DND-41 (cell line): ENCODE measurements around the gene HCN1.
A peak's percentile ranks its signal among the peaks of the same experiment; 100 is the strongest.

ENCODE experiments used
- ATAC-seq: fragments of 200-7000 bp; cut with Tn5 transposase; 3 replicates; pipeline ENCODE4 v1.9.1; 2021; ENCODE audit warnings: low read depth; ENCODE audit not compliant: insufficient read depth
- DNase-seq: peaks from one replicate; pipeline ENCODE4 v3.0.0-alpha.2; 2020
- H2AFZ ChIP-seq: 2 replicates; pipeline ENCODE4 v1.6.0; 2012; ENCODE audit warnings: low read depth, low read length
- H3K27ac ChIP-seq: 2 replicates; pipeline ENCODE4 v1.5.1; 2012; ENCODE audit warnings: low read length, inconsistent platforms
- H3K27me3 ChIP-seq: fragments of 200-600 bp; sonication (generic); 2 replicates; pipeline ENCODE4 v1.6.0; 2012; ENCODE audit warnings: low read length, mild to moderate bottlenecking, inconsistent platforms; ENCODE audit not compliant: insufficient read depth, poor library complexity
- H3K36me3 ChIP-seq: 2 replicates; pipeline ENCODE4 v1.5.1; 2012; ENCODE audit warnings: low read length, inconsistent platforms; ENCODE audit not compliant: insufficient read depth
- H3K4me1 ChIP-seq: 2 replicates; pipeline ENCODE4 v1.5.1; 2012; ENCODE audit warnings: mild to moderate bottlenecking, low read length; ENCODE audit not compliant: insufficient read depth
- H3K4me2 ChIP-seq: 2 replicates; pipeline ENCODE4 v1.6.0; 2012; ENCODE audit warnings: mild to moderate bottlenecking, moderate library complexity, low read length, inconsistent platforms; ENCODE audit not compliant: insufficient read depth
- H3K4me3 ChIP-seq, 2 experiments: fragments of 200-600 bp in 1 of 2; shearing (Covaris generic) in 1 of 2; 2 replicates each; pipeline ENCODE4 v1.5.1; 2012 to 2016; ENCODE audit warnings: inconsistent platforms in 2 of 2, low read length in 2 of 2, mild to moderate bottlenecking in 2 of 2, low read depth in 1 of 2, moderate library complexity in 1 of 2
- H3K79me2 ChIP-seq: 2 replicates; pipeline ENCODE4 v1.6.0; 2012; ENCODE audit warnings: low read length, inconsistent platforms; ENCODE audit not compliant: insufficient read depth
- H3K9ac ChIP-seq: 2 replicates; pipeline ENCODE4 v1.6.0; 2012; ENCODE audit warnings: low read depth, mild to moderate bottlenecking, inconsistent platforms, low read length, moderate library complexity
- H3K9me3 ChIP-seq: 2 replicates; pipeline ENCODE4 v1.5.1; 2012; ENCODE audit warnings: low read length, moderate library complexity, mild to moderate bottlenecking, inconsistent platforms; ENCODE audit not compliant: insufficient read depth, severe bottlenecking
- H4K20me1 ChIP-seq: 2 replicates; pipeline ENCODE4 v1.6.0; 2012; ENCODE audit warnings: low read length; ENCODE audit not compliant: insufficient read depth
- EZH2 ChIP-seq: IDR thresholded peaks from 3 replicates; pipeline ENCODE4 v1.6.1; 2012; ENCODE audit warnings: borderline replicate concordance, low read depth, mild to moderate bottlenecking, moderate library complexity, low read length, inconsistent platforms; ENCODE audit not compliant: severe bottlenecking
- TF ChIP-seq, protein P1 (sequence below): IDR thresholded peaks from 2 replicates; pipeline ENCODE4 v1.5.1; 2012; ENCODE audit warnings: borderline replicate concordance, low read length, moderate library complexity, mild to moderate bottlenecking; ENCODE audit not compliant: poor library complexity, severe bottlenecking; ENCODE audit errors: extremely low read depth

HCN1 gene

DNA sequence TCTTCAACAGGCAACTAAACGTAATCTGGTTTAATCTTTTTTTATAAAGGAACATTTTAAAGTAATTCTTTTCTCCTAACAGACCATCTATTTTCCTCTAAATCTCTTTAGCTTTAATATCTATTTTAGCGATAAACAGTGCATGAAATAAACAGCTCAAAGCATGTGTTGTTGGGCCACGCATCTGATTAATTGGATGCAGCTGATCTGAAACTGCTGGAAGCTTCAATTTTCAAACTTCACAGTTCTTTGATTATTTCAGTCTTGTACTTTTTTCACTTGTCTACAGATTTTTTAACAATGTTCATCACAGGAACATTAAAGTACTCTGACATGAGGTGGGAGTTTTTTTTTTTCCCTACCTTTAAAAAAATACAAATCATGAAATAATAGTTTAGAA lies 443.6 kb downstream of the HCN1 start:
- Histone ChIP-seq H3K36me3 (no peaks in the 10 kb centered on the region), H2AFZ (no peak overlapping the region), H3K27me3 (no peaks in the 10 kb centered on the region), H4K20me1 (no peaks in the 10 kb centered on the region), H3K79me2 (no peaks in the 10 kb centered on the region), H3K9ac (no peak overlapping the region), H3K4me2 (no peak overlapping the region), H3K4me3 (no peak overlapping the region), H3K4me1 (no peaks in the 10 kb centered on the region), H3K9me3 (no peaks in the 10 kb centered on the region), H3K27ac (no peak overlapping the region)
- DNase-seq (no peak), ATAC-seq (no peak)
- TF ChIP-seq, protein P1, sequence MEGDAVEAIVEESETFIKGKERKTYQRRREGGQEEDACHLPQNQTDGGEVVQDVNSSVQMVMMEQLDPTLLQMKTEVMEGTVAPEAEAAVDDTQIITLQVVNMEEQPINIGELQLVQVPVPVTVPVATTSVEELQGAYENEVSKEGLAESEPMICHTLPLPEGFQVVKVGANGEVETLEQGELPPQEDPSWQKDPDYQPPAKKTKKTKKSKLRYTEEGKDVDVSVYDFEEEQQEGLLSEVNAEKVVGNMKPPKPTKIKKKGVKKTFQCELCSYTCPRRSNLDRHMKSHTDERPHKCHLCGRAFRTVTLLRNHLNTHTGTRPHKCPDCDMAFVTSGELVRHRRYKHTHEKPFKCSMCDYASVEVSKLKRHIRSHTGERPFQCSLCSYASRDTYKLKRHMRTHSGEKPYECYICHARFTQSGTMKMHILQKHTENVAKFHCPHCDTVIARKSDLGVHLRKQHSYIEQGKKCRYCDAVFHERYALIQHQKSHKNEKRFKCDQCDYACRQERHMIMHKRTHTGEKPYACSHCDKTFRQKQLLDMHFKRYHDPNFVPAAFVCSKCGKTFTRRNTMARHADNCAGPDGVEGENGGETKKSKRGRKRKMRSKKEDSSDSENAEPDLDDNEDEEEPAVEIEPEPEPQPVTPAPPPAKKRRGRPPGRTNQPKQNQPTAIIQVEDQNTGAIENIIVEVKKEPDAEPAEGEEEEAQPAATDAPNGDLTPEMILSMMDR = no peak
- TF ChIP-seq EZH2 = no peak

DNA sequence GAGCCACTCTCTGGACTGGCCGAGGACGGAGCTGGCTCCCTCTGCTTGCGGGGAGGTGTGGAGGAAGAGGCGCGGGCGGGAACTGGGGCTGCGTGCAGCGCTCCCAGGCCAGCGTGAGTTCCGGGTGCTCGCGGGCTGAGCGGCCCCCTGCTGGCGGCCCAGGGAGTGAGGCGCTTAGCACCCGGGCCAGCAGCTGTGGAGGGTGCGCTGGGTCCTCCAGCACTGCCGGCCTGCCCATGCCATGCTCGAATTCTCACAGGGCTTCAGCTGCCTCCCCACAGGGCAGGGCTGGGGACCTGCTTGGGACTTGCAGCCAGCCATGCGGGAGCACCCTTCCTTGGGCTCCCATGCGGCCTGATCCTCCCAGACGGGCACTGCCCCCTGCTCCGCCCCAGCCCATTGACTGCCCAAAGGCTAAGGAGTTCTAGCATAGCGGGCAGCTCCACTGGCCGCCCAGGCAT lies 470.6 kb downstream of the HCN1 start:
- Histone ChIP-seq H3K4me3 (no peak overlapping the region), H3K9ac (no peak overlapping the region), H3K36me3 (no peaks in the 10 kb centered on the region), H3K79me2 (no peaks in the 10 kb centered on the region), H3K27me3 (no peaks in the 10 kb centered on the region), H3K4me1 (no peaks in the 10 kb centered on the region), H3K9me3 (no peaks in the 10 kb centered on the region), H3K27ac (no peak overlapping the region), H2AFZ (no peak overlapping the region), H4K20me1 (no peaks in the 10 kb centered on the region), H3K4me2 (no peak overlapping the region)
- ATAC-seq (no peak), DNase-seq (no peak)
- no peak for TF ChIP-seq EZH2
- TF ChIP-seq, protein P1 = peak; percentile 5

DNA sequence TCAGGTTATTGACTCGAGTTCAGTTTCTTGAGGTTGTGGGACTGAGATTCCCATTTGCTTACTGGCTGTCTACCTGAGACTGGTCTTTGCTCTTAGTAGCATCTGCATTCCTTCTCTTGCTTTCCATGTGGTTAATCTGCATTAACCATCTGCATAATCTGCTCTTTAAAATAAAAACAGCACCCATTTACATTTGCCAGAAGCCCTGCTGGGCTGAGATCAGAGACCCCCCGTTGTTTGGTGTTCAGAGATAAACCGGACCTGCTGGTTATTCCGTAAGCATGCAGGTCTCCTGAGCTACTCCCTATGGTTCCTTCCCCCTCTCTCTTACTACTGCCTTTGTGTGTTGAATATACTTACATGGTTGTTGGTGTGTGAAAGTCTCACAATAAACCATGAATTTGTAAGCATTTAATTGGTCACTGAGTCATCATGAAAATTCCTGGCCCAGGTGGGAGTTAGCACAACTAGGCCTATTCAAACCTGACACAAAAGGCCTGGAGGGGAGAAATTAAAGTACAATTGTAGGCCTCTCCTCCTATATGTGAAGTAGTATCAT lies 490.7 kb downstream of the HCN1 start:
- H3K27ac ChIP-seq = no peak overlapping the region
- H3K27me3 ChIP-seq = no peaks in the 10 kb centered on the region
- H3K4me2 ChIP-seq = no peak overlapping the region
- no peak overlapping the region for H3K4me3 ChIP-seq
- H4K20me1 ChIP-seq = no peaks in the 10 kb centered on the region
- no peaks in the 10 kb centered on the region for H3K9me3 ChIP-seq
- DNase-seq (no peak), ATAC-seq (no peak)
- no peaks in the 10 kb centered on the region for H3K4me1 ChIP-seq
- H3K36me3 ChIP-seq = no peaks in the 10 kb centered on the region
- TF ChIP-seq, protein P1 = no peak
- no peak for TF ChIP-seq EZH2
- no peak overlapping the region for H2AFZ ChIP-seq
- no peak overlapping the region for H3K9ac ChIP-seq
- H3K79me2 ChIP-seq = no peaks in the 10 kb centered on the region
